SK-N-SH treated with all-trans-retinoic acid at 6 μM for 48 hours (cell line): ENCODE measurements around the gene TGM5.

Experiments
- ARNTL ChIP-seq: fragments of 450-650 bp; formaldehyde crosslinking; IDR thresholded peaks from 2 replicates; pipeline ENCODE4 v1.5.0; 2020; ENCODE audit warnings: low read depth, mild to moderate bottlenecking, moderate library complexity, borderline replicate concordance
- CREB5 ChIP-seq: fragments of 250-450 bp; sonication (Bioruptor Pico); IDR thresholded peaks from 2 replicates; pipeline ENCODE4 v1.5.1; 2020; ENCODE audit warnings: low read depth, mild to moderate bottlenecking, moderate library complexity
- ESRRG ChIP-seq: fragments of 250-450 bp; sonication (Bioruptor Pico); IDR thresholded peaks from 2 replicates; pipeline ENCODE4 v1.6.1; 2021; ENCODE audit warnings: mild to moderate bottlenecking
- GLIS3 ChIP-seq: fragments of 250-450 bp; sonication (Bioruptor Pico); IDR thresholded peaks from 2 replicates; pipeline ENCODE4 v1.5.0; 2020; ENCODE audit warnings: mild to moderate bottlenecking, moderate library complexity
- OSR1 ChIP-seq: fragments of 250-450 bp; sonication (Bioruptor Pico); IDR thresholded peaks from 2 replicates; pipeline ENCODE4 v1.8.0; 2022; ENCODE audit warnings: moderate library complexity, mild to moderate bottlenecking, inconsistent platforms
- PPARA ChIP-seq: fragments of 250-450 bp; sonication (Bioruptor Pico); IDR thresholded peaks from 2 replicates; pipeline ENCODE4 v1.5.0; 2020; ENCODE audit warnings: mild to moderate bottlenecking, borderline replicate concordance
- RARB ChIP-seq: fragments of 250-450 bp; sonication (Bioruptor Pico); IDR thresholded peaks from 2 replicates; pipeline ENCODE4 v1.8.0; 2021; ENCODE audit warnings: mild to moderate bottlenecking, moderate library complexity
- TCF4 ChIP-seq: fragments of 250-450 bp; sonication (Bioruptor Pico); IDR thresholded peaks from 2 replicates; pipeline ENCODE4 v1.8.0; 2021; ENCODE audit warnings: mild to moderate bottlenecking, moderate library complexity, borderline replicate concordance
- TOX ChIP-seq: fragments of 250-450 bp; sonication (Bioruptor Pico); IDR thresholded peaks from 2 replicates; pipeline ENCODE4 v1.8.0; 2021; ENCODE audit warnings: mild to moderate bottlenecking, moderate library complexity, borderline replicate concordance
- ZFP3 ChIP-seq: fragments of 250-450 bp; sonication (Bioruptor Pico); IDR thresholded peaks from 2 replicates; pipeline ENCODE4 v1.5.0; 2020; ENCODE audit warnings: mild to moderate bottlenecking, moderate library complexity
- ZNF565 ChIP-seq: fragments of 450-650 bp; formaldehyde crosslinking; conservative IDR thresholded peaks from 2 replicates; pipeline ENCODE4 v1.5.0; 2020; ENCODE audit warnings: low read depth, mild to moderate bottlenecking, moderate library complexity
- ZNF70 ChIP-seq: fragments of 450-650 bp; formaldehyde crosslinking; IDR thresholded peaks from 2 replicates; pipeline ENCODE4 v1.5.0; 2020; ENCODE audit warnings: mild to moderate bottlenecking, moderate library complexity

DNA sequence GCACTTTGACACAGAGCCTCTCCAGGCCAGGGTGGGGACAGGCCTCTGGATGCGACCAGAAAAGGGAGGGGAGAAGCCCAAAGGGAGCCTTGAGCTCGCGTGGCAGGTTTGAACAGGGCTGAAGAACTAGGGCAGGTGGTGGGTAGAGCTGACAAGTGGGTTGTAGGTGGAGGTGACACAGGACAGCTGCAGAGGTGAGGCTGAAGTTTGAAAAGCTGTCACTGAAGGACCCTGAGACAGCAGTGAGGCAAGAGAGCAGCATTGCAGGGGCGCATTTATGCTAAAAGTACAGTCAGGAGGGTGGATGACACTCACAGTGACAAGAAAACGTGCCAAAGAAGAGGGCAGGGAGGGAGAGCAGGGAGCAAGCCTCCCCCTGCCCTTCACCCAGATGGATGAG, 24.1 kb downstream of the TGM5 start:
- TF ChIP-seq ZFP3 (no peak), ARNTL (CRISPR knock-in tag) (no peak), RARB (no peak), TOX (CRISPR knock-in tag) (no peak), TCF4 (CRISPR knock-in tag) (no peak), OSR1 (CRISPR knock-in tag) (no peak), PPARA (CRISPR knock-in tag) (no peak), GLIS3 (no peak), ZNF70 (no peak), ESRRG (no peak), ZNF565 (CRISPR knock-in tag) (no peak), CREB5 (CRISPR knock-in tag) (no peak)
